Trophoblast cell (in vitro differentiated cells and primary cell): ENCODE data around the gene FCRL2.

Source experiments
- DNase-seq, 2 donors: peaks; one replicate each; pipeline ENCODE4 v3.0.0-alpha.2; 2016
- H2AFZ ChIP-seq: 2 replicates; pipeline ENCODE4 v1.6.1; 2013; ENCODE audit warnings: low read length, moderate library complexity, mild to moderate bottlenecking; ENCODE audit not compliant: insufficient read depth, poor library complexity
- H2AK5ac ChIP-seq: 2 replicates; pipeline ENCODE4 v1.6.1; 2013; ENCODE audit warnings: mild to moderate bottlenecking, low read length
- H2BK120ac ChIP-seq: 2 replicates; pipeline ENCODE4 v1.6.1; 2013; ENCODE audit warnings: low read length, mild to moderate bottlenecking, moderate library complexity; ENCODE audit not compliant: insufficient read depth, poor library complexity
- H2BK12ac ChIP-seq: 2 replicates; pipeline ENCODE4 v1.6.1; 2013; ENCODE audit warnings: mild to moderate bottlenecking, low read length, moderate library complexity
- H2BK5ac ChIP-seq: 2 replicates; pipeline ENCODE4 v1.6.1; 2013; ENCODE audit warnings: low read length, low read depth, moderate library complexity, mild to moderate bottlenecking; ENCODE audit not compliant: poor library complexity
- H3K14ac ChIP-seq: 2 replicates; pipeline ENCODE4 v1.6.1; 2013; ENCODE audit warnings: mild to moderate bottlenecking, low read length
- H3K18ac ChIP-seq: 2 replicates; pipeline ENCODE4 v1.6.1; 2013; ENCODE audit warnings: mild to moderate bottlenecking, low read length
- H3K23ac ChIP-seq: 2 replicates; pipeline ENCODE4 v1.6.1; 2013; ENCODE audit warnings: low read length
- H3K27ac ChIP-seq: 2 replicates; pipeline ENCODE4 v1.5.1; 2013; ENCODE audit warnings: low read depth, mild to moderate bottlenecking, inconsistent platforms, low read length, moderate library complexity
- H3K27me3 ChIP-seq: 2 replicates; pipeline ENCODE4 v1.6.1; 2013; ENCODE audit warnings: inconsistent platforms, mild to moderate bottlenecking, low read length, moderate library complexity; ENCODE audit not compliant: insufficient read depth
- H3K36me3 ChIP-seq, 2 experiments: 1 replicate in 1 of 2; 2 replicates in 1 of 2; pipeline ENCODE4 v1.6.1; 2013; ENCODE audit warnings: low read length in 2 of 2, mild to moderate bottlenecking in 2 of 2, moderate library complexity in 1 of 2; ENCODE audit not compliant: insufficient read depth in 2 of 2, control insufficient read depth in 1 of 2
- H3K4ac ChIP-seq: 2 replicates; pipeline ENCODE4 v1.6.1; 2013; ENCODE audit warnings: low read depth, mild to moderate bottlenecking, low read length, moderate library complexity
- H3K4me1 ChIP-seq, 2 experiments: 1 replicate in 1 of 2; 2 replicates in 1 of 2; pipeline ENCODE4 v1.6.1; 2013; ENCODE audit warnings: low read length in 2 of 2, mild to moderate bottlenecking in 2 of 2, moderate library complexity in 1 of 2; ENCODE audit not compliant: insufficient read depth in 2 of 2, control insufficient read depth in 1 of 2
- H3K4me2 ChIP-seq: 2 replicates; pipeline ENCODE4 v1.6.1; 2013; ENCODE audit warnings: inconsistent platforms, mild to moderate bottlenecking, low read length, moderate library complexity
- H3K4me3 ChIP-seq: 2 replicates; pipeline ENCODE4 v1.5.1; 2013; ENCODE audit warnings: mild to moderate bottlenecking, low read depth, low read length, inconsistent platforms
- H3K79me1 ChIP-seq: one replicate; pipeline ENCODE4 v1.6.1; 2013; ENCODE audit warnings: low read length
- H3K79me2 ChIP-seq: 2 replicates; pipeline ENCODE4 v1.6.1; 2013; ENCODE audit warnings: low read length, mild to moderate bottlenecking; ENCODE audit not compliant: control insufficient read depth, insufficient read depth, poor library complexity
- H3K9ac ChIP-seq: 2 replicates; pipeline ENCODE4 v1.6.1; 2013; ENCODE audit warnings: mild to moderate bottlenecking, low read length
- H3K9me3 ChIP-seq: 2 replicates; pipeline ENCODE4 v1.6.1; 2013; ENCODE audit warnings: low read depth, mild to moderate bottlenecking, control low read depth, inconsistent platforms, low read length; ENCODE audit not compliant: insufficient read depth
- H4K12ac ChIP-seq: 2 replicates; pipeline ENCODE4 v1.6.1; 2013; ENCODE audit warnings: low read depth, mild to moderate bottlenecking, low read length, moderate library complexity
- H4K8ac ChIP-seq: 2 replicates; pipeline ENCODE4 v1.6.1; 2013; ENCODE audit warnings: low read depth, mild to moderate bottlenecking, low read length, moderate library complexity
- H4K91ac ChIP-seq: one replicate; pipeline ENCODE4 v1.6.1; 2013; ENCODE audit warnings: low read depth, mild to moderate bottlenecking, low read length, moderate library complexity
- WGBS: extraction: QIAGEN DNeasy Blood & Tissue Kit; methylation state at CpG from one replicate; pipeline ENCODE4 v1.1.7; 2013; ENCODE audit warnings: missing lambda C conversion rate; ENCODE audit not compliant: insufficient read length, insufficient coverage; ENCODE audit errors: extremely low coverage; 5-methylcytosine and 5-hydroxymethylcytosine counted together

The FCRL2 gene

DNA sequence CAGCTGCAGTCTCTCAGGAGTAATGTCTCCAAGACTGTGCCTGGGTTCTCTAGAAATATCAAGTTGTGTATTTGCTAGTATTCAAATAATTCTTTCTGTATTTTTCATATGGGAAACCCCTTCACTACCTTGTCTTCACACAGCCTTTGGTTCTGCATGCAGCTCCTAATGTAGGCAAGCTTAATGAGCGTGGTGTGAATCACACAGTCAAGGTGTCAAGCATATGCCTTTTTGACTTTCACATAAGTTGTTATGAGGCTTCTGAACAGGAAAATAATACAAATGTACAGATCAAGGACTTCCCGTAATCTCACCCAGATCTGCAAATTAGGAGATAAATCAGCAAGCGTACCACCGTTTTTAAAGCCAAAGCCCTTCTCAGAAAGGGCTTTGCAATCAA is 76.2 kb downstream of the FCRL2 start, which contains the start of gene FCRL3:
FCRL3 (minus strand) TSS at position 38 of the 400 bp plus-strand sequence. CDS start 280 bp downstream, outside the sequence.
- Histone ChIP-seq H3K27ac (no peak within 1 kb of the TSS), H3K36me3 (no peaks in the 10 kb centered on the region), H3K14ac (no peak within 1 kb of the TSS), H2BK5ac (no peak within 1 kb of the TSS), H3K4ac (no peak within 1 kb of the TSS), H3K79me2 (no peaks in the 10 kb centered on the region), H3K9ac (no peak within 1 kb of the TSS), H4K8ac (no peak within 1 kb of the TSS), H2AFZ (no peak within 1 kb of the TSS), H3K4me3 (no peak within 1 kb of the TSS), H3K4me2 (no peak within 1 kb of the TSS), H3K18ac (no peak within 1 kb of the TSS), H3K9me3 (no peaks in the 10 kb centered on the region), H4K12ac (no peak within 1 kb of the TSS), H2BK120ac (no peak within 1 kb of the TSS), H3K23ac (no peak within 1 kb of the TSS), H3K79me1 (no peaks in the 10 kb centered on the region), H3K27me3 (no peaks in the 10 kb centered on the region), H4K91ac (no peak within 1 kb of the TSS), H3K4me1 (no peaks in the 10 kb centered on the region), H2AK5ac (no peak within 1 kb of the TSS), H2BK12ac (no peak within 1 kb of the TSS)
- WGBS = no CpG with 5 or more reads among the region's 4 CpGs
- no peak for DNase-seq

DNA sequence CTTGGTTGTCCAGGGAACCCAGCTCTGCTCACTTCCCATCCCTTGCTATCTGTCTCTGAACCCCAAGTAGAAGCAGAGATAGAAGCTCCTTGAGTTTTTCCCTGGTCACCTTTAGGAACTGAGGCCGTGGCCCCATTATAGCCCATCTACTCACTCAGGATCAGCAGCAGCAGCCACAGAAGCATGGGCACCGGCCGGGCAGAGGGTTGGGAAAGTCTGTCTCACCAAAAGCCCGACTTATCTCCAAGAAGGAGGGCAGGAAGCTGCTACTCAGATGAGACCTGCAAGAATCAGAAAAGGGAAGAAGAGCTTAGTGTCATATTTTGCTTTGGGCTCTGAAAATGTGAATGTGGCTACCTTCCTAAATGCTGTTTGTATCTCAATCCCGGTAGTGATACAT is 76.6 kb downstream of the FCRL2 start:
- Histone ChIP-seq H4K8ac (no peak overlapping the region), H3K9me3 (no peaks in the 10 kb centered on the region), H4K91ac (no peak overlapping the region), H3K4ac (no peak overlapping the region), H3K23ac (no peak overlapping the region), H2BK120ac (no peak overlapping the region), H3K14ac (no peak overlapping the region), H2BK12ac (no peak overlapping the region), H3K4me1 (no peaks in the 10 kb centered on the region), H3K4me2 (no peak overlapping the region), H3K9ac (no peak overlapping the region), H2AK5ac (no peak overlapping the region), H2AFZ (no peak overlapping the region), H3K27me3 (no peaks in the 10 kb centered on the region), H3K27ac (no peak overlapping the region), H3K79me1 (no peaks in the 10 kb centered on the region), H3K18ac (no peak overlapping the region), H3K79me2 (no peaks in the 10 kb centered on the region), H2BK5ac (no peak overlapping the region), H3K36me3 (no peaks in the 10 kb centered on the region), H4K12ac (no peak overlapping the region), H3K4me3 (no peak overlapping the region)
- WGBS = no CpG with 5 or more reads among the region's 5 CpGs
- DNase-seq = no peak

DNA sequence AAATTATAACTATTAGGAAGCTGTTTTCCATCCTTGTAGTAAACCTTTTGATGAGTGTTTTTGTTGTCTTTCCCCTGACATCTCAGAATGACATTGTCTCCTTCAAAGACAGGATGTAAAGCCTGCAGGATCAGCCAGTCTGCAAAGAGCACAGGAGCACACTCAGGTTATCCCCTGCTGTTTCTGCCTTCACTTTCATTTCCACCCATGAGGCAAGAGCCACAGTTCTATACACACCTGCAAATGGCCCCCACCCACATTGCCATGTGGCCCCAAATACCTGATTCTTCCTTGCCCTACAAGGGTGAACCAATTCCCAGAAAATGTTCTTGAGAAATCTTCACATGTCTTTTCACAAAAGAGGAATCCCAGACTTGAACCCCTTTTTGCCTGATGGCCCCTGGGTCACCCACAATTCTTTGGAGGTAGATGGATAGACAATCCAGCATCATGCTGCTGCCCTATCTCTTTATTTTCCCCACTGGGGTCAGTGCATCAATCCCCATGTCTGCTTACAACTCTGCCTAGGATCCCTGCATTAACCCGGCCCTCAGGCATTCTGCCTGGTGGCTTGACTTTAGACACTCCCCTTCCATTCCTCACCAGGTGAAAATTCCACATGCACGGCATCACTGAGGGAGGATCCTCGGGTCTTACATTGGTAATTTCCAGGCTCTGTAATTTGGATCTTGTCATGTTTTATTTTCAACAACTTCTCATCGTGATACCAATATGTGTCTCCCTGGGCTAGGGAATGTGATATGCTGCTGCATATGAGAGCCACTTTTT is 79.0 kb downstream of the FCRL2 start:
- DNase-seq = peak in 1 of 2 donors; percentile 1
- H3K36me3 ChIP-seq = no peaks in the 10 kb centered on the region
- no peak overlapping the region for H4K8ac ChIP-seq
- no peaks in the 10 kb centered on the region for H3K79me1 ChIP-seq
- H3K4ac ChIP-seq = no peak overlapping the region
- no peak overlapping the region for H3K27ac ChIP-seq
- no CpG with 5 or more reads among the region's 4 CpGs for WGBS
- H2AFZ ChIP-seq = no peak overlapping the region
- no peaks in the 10 kb centered on the region for H3K4me1 ChIP-seq
- H3K14ac ChIP-seq = no peak overlapping the region
- H3K27me3 ChIP-seq = no peaks in the 10 kb centered on the region
- H2BK12ac ChIP-seq = no peak overlapping the region
- no peak overlapping the region for H3K18ac ChIP-seq
- H2BK120ac ChIP-seq = no peak overlapping the region
- H3K9ac ChIP-seq = no peak overlapping the region
- H3K9me3 ChIP-seq = no peaks in the 10 kb centered on the region
- H4K12ac ChIP-seq = no peak overlapping the region
- H2AK5ac ChIP-seq = no peak overlapping the region
- H3K4me2 ChIP-seq = no peak overlapping the region
- H3K4me3 ChIP-seq = no peak overlapping the region
- H3K79me2 ChIP-seq = no peaks in the 10 kb centered on the region
- no peak overlapping the region for H2BK5ac ChIP-seq
- H4K91ac ChIP-seq = no peak overlapping the region
- H3K23ac ChIP-seq = no peak overlapping the region

DNA sequence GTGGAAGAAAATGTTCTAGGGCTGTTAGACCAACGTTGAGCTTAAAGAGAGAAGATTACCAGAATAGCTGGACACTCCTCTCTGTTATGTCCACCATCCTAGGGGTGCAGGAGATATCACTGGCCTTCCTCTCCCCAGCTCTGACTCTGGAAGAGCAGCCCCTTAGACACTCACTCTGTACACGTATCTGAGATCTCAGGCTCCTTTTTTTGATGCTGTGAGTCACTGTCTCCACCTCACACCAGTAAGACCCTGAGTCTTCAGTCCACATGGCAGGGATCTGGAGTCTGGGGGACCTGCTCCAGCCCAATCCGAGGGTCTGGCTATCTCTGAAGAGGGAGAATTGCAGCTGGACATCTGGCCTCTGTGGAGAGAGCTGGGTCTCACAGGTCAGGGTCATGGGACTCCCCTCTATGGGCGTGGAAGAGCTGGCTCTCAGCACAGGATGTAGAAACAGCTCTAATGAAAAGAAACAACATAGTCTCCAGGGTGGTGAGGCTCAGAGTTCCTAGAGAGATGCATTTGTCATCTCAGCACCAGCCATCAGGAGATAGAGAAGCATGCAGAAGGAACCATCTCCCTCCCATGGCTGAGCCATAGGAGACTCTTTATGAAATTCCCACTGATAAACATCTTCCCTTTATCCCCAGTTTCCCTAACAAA is 79.8 kb downstream of the FCRL2 start:
- Histone ChIP-seq H3K27me3 (no peaks in the 10 kb centered on the region), H3K36me3 (no peaks in the 10 kb centered on the region), H2AK5ac (no peak overlapping the region), H4K12ac (no peak overlapping the region), H3K79me2 (no peaks in the 10 kb centered on the region), H2BK120ac (no peak overlapping the region), H2AFZ (no peak overlapping the region), H3K4me3 (no peak overlapping the region), H4K8ac (no peak overlapping the region), H3K23ac (no peak overlapping the region), H3K4ac (no peak overlapping the region), H3K9me3 (no peaks in the 10 kb centered on the region), H3K79me1 (no peaks in the 10 kb centered on the region), H3K18ac (no peak overlapping the region), H3K27ac (no peak overlapping the region), H4K91ac (no peak overlapping the region), H3K4me2 (no peak overlapping the region), H3K14ac (no peak overlapping the region), H3K4me1 (no peaks in the 10 kb centered on the region), H2BK5ac (no peak overlapping the region), H2BK12ac (no peak overlapping the region), H3K9ac (no peak overlapping the region)
- no CpG with 5 or more reads among the region's 4 CpGs for WGBS
- no peak for DNase-seq
